Fibroblast of lung (primary cell): ENCODE measurements around the gene LSM6. TPM values are rescaled to one million over a fixed set of nuclear protein-coding genes. Genes with fewer than 3 reads are reported as not detected.

Experiments
- DNase-seq, 2 donors: peaks; one replicate each; pipeline versions ENCODE4 v3.0.0 to v3.0.0-alpha.2; 2010; ENCODE audit warnings: low read depth in 2 of 2
- H2AFZ ChIP-seq: 2 replicates; pipeline ENCODE4 v1.5.1; 2012; ENCODE audit warnings: low read length, control low read depth, inconsistent platforms
- H3K27ac ChIP-seq: 2 replicates; pipeline ENCODE4 v1.5.1; 2011; ENCODE audit warnings: low read length, control low read depth; ENCODE audit not compliant: insufficient read depth
- H3K27me3 ChIP-seq: 2 replicates; pipeline ENCODE4 v1.5.1; 2011; ENCODE audit warnings: mild to moderate bottlenecking, low read length; ENCODE audit not compliant: control insufficient read depth, insufficient read depth
- H3K36me3 ChIP-seq: 2 replicates; pipeline ENCODE4 v1.5.1; 2011; ENCODE audit warnings: low read length; ENCODE audit not compliant: control insufficient read depth, insufficient read depth
- H3K4me1 ChIP-seq: 2 replicates; pipeline ENCODE4 v1.5.1; 2011; ENCODE audit warnings: low read length; ENCODE audit not compliant: control insufficient read depth, insufficient read depth; ENCODE audit errors: extremely low read depth
- H3K4me2 ChIP-seq: 2 replicates; pipeline ENCODE4 v1.5.1; 2011; ENCODE audit warnings: low read length, control low read depth; ENCODE audit not compliant: insufficient read depth; ENCODE audit errors: extremely low read depth
- H3K4me3 ChIP-seq, 4 experiments: fragments of 200-600 bp in 1 of 4; sonication (generic) in 1 of 4; replicated peaks in 1 of 4; 2 replicates each; pipeline ENCODE4 v1.5.1; 2011 to 2016; ENCODE audit warnings: low read length in 4 of 4, low read depth in 3 of 4, mild to moderate bottlenecking in 3 of 4, control low read depth in 2 of 4, inconsistent platforms in 1 of 4, mixed read lengths in 1 of 4; ENCODE audit not compliant: insufficient read depth in 1 of 4; ENCODE audit errors: control extremely low read depth in 1 of 4
- H3K79me2 ChIP-seq: 2 replicates; pipeline ENCODE4 v1.5.1; 2012; ENCODE audit warnings: mild to moderate bottlenecking, low read length, inconsistent platforms; ENCODE audit not compliant: control insufficient read depth, insufficient read depth
- H3K9ac ChIP-seq: 2 replicates; pipeline ENCODE4 v1.5.1; 2011; ENCODE audit warnings: mild to moderate bottlenecking, low read length, control low read depth; ENCODE audit not compliant: insufficient read depth
- H3K9me3 ChIP-seq: 2 replicates; pipeline ENCODE4 v1.5.1; 2012; ENCODE audit warnings: low read depth, low read length; ENCODE audit not compliant: control insufficient read depth, insufficient read depth
- H4K20me1 ChIP-seq: 2 replicates; pipeline ENCODE4 v1.5.1; 2011; ENCODE audit warnings: low read length; ENCODE audit not compliant: control insufficient read depth, insufficient read depth; ENCODE audit errors: extremely low read depth
- CTCF ChIP-seq, 2 donors: IDR thresholded peaks in 1 of 2; conservative IDR thresholded peaks in 1 of 2; 1 replicate in 1 of 2; 2 replicates in 1 of 2; pipeline ENCODE4 v1.5.1; 2011 to 2012; ENCODE audit warnings: low read length in 2 of 2, control low read depth in 1 of 2, inconsistent platforms in 1 of 2, low read depth in 1 of 2, mild to moderate bottlenecking in 1 of 2
- EZH2 ChIP-seq: IDR thresholded peaks from 2 replicates; pipeline ENCODE4 v1.5.1; 2012; ENCODE audit warnings: low read length, control low read depth, mild to moderate bottlenecking; ENCODE audit errors: missing control alignments
- polyA plus RNA-seq, 2 donors: library from polyadenylated mRNA; depleted of rRNA in 1 of 2; stranded (reverse) in 1 of 2; unstranded in 1 of 2; fragments of >200 nt; gene quantifications; 2 replicates each; pipeline ENCODE4 v1.2.1, GENCODE V29; 2011 to 2012; ENCODE audit warnings: missing spikeins in 1 of 2
- total RNA-seq: library from RNA; depleted of rRNA; stranded (reverse); fragments of >200 nt; gene quantifications from 2 replicates; pipeline ENCODE4 v1.2.1, GENCODE V29; 2014

LSM6 gene
- total and polyA plus RNA-seq, 2 donors (not counting 1 experiment from before 2014, with no cell fraction given) = 28.9 to 30.1 TPM

GRCh38 chr4:146202665-146203064 lies 27.1 kb downstream of the LSM6 start:
- no peak for TF ChIP-seq CTCF (conservative IDR thresholded peaks at IDR 0.05 in 1 of 2, IDR thresholded peaks at IDR 0.05 in 1 of 2; ENCODE audit: low read depth in 1 of 2, low read length in 2 of 2)
- TF ChIP-seq EZH2 = no peak
- no peak overlapping the region for H3K9ac ChIP-seq
- H3K79me2 ChIP-seq = no peaks in the 10 kb centered on the region
- H3K4me2 ChIP-seq = no peak overlapping the region
- H2AFZ ChIP-seq = no peak overlapping the region
- no peak overlapping the region for H3K27ac ChIP-seq
- DNase-seq = no peak
- no peaks in the 10 kb centered on the region for H3K4me1 ChIP-seq
- no peaks in the 10 kb centered on the region for H3K9me3 ChIP-seq
- no peaks in the 10 kb centered on the region for H3K36me3 ChIP-seq
- no peaks in the 10 kb centered on the region for H4K20me1 ChIP-seq
- no peak overlapping the region for H3K4me3 ChIP-seq
- no peaks in the 10 kb centered on the region for H3K27me3 ChIP-seq

- no peak overlapping the region for H3K27ac ChIP-seq
- no peak overlapping the region for H3K4me3 ChIP-seq
- DNase-seq = no peak
- H3K4me2 ChIP-seq = no peak overlapping the region
- H3K79me2 ChIP-seq = no peaks in the 10 kb centered on the region
- no peaks in the 10 kb centered on the region for H3K27me3 ChIP-seq
- no peaks in the 10 kb centered on the region for H3K36me3 ChIP-seq
- no peak overlapping the region for H3K9ac ChIP-seq
- H3K9me3 ChIP-seq = no peaks in the 10 kb centered on the region
- H4K20me1 ChIP-seq = no peaks in the 10 kb centered on the region
- no peak overlapping the region for H2AFZ ChIP-seq
- H3K4me1 ChIP-seq = no peaks in the 10 kb centered on the region
- TF ChIP-seq EZH2 (no peak), CTCF (conservative IDR thresholded peaks at IDR 0.05 in 1 of 2, IDR thresholded peaks at IDR 0.05 in 1 of 2; ENCODE audit: low read depth in 1 of 2, low read length in 2 of 2) (no peak)
Observed at GRCh38 chr4:146207410-146207809, 31.9 kb downstream of the LSM6 start.

- Histone ChIP-seq H3K27ac (no peak overlapping the region), H3K36me3 (no peaks in the 10 kb centered on the region)
- no peak for TF ChIP-seq CTCF (conservative IDR thresholded peaks at IDR 0.05 in 1 of 2, IDR thresholded peaks at IDR 0.05 in 1 of 2; ENCODE audit: low read depth in 1 of 2, low read length in 2 of 2)
- TF ChIP-seq EZH2 = no peak
Observed at GRCh38 chr4:146210890-146211289, 35.4 kb downstream of the LSM6 start.

More at GRCh38 chr4:146210890-146211289, 35.4 kb downstream of the LSM6 start:
- no peaks in the 10 kb centered on the region for H3K4me1 ChIP-seq
- no peak overlapping the region for H3K9ac ChIP-seq
- DNase-seq = no peak
- H3K4me3 ChIP-seq = no peak overlapping the region
- no peaks in the 10 kb centered on the region for H3K79me2 ChIP-seq
- H4K20me1 ChIP-seq = no peaks in the 10 kb centered on the region
- no peak overlapping the region for H2AFZ ChIP-seq
- H3K4me2 ChIP-seq = no peak overlapping the region
- H3K27me3 ChIP-seq = no peaks in the 10 kb centered on the region
- no peaks in the 10 kb centered on the region for H3K9me3 ChIP-seq
